Retinal pigment epithelial cell (primary cell): Measurements from ENCODE around the gene SORBS1.
A peak's percentile ranks its signal among the peaks of the same experiment; 100 is the strongest.

Source experiments
- DNase-seq: peaks from one replicate; pipeline ENCODE4 v3.0.0-alpha.2; 2010; ENCODE audit warnings: low read depth
- H3K4me3 ChIP-seq: 2 replicates; pipeline ENCODE4 v1.5.1; 2011; ENCODE audit warnings: mild to moderate bottlenecking, low read length, control low read depth, moderate library complexity
- TF ChIP-seq, protein P1 (sequence below): conservative IDR thresholded peaks from 2 replicates; pipeline ENCODE4 v1.5.1; 2011; ENCODE audit warnings: low read depth, low read length, control low read depth, inconsistent platforms

The SORBS1 gene

DNA sequence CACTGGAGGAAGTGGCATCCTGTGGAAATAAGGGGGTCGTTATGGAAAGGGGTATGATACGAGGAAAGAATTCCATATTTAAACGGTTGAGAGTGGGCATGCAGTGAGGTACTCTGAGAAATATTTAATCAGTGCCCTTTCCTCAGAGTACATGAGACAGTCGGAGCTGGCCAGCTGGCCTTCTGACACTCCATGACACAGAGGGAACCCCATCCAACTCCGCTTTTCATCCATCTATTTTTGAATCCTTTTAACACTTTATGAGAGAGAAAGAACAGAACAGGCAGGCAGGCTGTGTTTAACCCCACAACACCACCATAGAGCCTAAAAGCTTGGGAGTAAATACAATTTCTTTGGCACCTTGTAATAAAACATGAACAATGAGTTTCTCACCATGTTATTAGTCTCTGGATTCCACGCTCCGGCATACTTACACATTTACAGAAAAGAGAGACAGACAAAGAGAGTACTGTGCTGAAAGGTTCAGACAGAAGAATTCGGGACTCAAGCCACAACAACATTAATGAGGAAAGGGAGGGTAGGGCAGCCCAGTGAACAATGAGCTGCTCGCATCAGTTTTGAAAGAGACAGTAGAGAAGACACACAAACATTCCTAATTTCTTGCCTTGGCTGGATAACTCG lies 146.2 kb downstream of the SORBS1 start:
- TF ChIP-seq, protein P1, sequence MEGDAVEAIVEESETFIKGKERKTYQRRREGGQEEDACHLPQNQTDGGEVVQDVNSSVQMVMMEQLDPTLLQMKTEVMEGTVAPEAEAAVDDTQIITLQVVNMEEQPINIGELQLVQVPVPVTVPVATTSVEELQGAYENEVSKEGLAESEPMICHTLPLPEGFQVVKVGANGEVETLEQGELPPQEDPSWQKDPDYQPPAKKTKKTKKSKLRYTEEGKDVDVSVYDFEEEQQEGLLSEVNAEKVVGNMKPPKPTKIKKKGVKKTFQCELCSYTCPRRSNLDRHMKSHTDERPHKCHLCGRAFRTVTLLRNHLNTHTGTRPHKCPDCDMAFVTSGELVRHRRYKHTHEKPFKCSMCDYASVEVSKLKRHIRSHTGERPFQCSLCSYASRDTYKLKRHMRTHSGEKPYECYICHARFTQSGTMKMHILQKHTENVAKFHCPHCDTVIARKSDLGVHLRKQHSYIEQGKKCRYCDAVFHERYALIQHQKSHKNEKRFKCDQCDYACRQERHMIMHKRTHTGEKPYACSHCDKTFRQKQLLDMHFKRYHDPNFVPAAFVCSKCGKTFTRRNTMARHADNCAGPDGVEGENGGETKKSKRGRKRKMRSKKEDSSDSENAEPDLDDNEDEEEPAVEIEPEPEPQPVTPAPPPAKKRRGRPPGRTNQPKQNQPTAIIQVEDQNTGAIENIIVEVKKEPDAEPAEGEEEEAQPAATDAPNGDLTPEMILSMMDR = no peak
- DNase-seq = no peak
- H3K4me3 ChIP-seq = peak overlapping the region; percentile 27

DNA sequence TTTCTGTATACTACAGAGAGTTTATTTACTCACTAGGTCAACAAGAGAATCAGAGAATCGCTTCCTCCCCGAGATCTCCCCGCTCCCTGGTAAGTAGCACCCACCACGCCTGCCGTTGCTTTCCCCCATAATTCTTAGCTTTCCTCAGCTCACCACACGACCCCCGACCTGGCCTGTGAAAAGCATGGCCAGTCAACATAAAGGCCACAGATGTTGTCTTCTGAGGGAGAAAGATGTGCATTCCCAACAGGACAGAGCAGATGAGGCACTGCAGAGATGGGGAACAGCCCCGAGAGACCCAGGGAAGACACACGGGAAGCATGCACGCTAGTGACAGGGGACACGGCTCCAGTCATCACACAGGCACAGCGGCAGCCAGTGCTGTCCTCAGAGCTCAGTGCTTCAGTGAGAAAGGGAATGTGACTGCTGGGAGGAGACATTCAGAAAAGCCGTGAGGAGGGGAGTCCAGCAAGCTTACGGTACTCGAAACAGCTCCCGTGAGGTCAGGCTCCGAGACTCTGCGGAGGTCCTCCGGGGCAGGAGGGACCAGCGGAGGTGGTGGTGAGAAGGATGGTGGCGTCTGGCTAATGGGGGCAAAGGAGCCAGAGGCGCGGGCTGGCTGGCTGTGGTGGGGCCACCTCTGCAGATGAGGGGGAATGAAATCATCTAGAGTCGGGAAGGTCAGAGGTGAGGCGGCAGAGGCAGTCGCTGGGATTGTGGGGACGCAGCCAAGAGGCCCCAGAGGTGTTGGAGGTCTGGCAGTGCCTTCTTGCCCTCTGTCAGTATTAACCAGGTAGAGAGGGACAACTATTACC lies 146.9 kb downstream of the SORBS1 start:
- no peak overlapping the region for H3K4me3 ChIP-seq
- TF ChIP-seq, protein P1 = no peak
- DNase-seq = no peak

DNA sequence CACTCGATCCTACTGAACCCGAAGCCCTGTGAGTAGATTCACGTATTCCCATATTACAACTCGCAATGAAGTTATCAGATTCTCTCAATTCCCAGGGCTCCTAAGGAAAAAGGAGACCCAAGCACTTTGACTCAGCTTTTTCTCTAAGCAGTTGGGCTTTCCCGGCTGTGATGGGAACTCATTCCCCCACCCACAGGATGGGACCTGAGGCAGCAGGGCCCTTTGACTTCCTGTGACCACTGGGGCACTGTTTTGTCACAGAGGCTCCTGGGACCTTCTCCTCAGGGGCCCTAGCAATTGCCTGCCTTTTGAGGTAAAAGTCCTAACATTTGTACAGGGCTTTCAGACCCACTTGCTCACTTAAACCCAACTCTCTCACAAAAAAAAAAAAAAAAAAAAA lies 147.6 kb downstream of the SORBS1 start:
- no peak overlapping the region for H3K4me3 ChIP-seq
- TF ChIP-seq, protein P1 = no peak
- DNase-seq = no peak

DNA sequence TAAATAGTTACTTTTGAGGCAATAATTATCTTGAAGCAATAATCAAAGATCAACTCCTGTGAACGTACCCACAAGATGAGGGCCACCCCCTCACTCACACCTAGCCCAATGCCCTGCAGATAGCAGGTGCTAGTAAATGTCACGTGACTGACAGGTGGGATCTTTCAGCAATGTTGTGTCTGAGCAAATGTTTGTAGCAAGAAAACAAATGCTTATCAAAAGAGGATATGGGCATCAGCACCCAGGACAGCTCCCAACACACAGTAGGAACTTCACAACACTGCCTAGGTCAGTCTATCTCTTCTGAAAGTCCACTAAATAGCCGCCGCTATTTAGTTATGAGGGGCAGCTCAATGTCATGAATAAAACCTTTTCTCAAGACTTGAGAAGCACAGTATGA lies 149.5 kb downstream of the SORBS1 start:
- H3K4me3 ChIP-seq = no peak overlapping the region
- no peak for DNase-seq
- TF ChIP-seq, protein P1 = no peak

DNA sequence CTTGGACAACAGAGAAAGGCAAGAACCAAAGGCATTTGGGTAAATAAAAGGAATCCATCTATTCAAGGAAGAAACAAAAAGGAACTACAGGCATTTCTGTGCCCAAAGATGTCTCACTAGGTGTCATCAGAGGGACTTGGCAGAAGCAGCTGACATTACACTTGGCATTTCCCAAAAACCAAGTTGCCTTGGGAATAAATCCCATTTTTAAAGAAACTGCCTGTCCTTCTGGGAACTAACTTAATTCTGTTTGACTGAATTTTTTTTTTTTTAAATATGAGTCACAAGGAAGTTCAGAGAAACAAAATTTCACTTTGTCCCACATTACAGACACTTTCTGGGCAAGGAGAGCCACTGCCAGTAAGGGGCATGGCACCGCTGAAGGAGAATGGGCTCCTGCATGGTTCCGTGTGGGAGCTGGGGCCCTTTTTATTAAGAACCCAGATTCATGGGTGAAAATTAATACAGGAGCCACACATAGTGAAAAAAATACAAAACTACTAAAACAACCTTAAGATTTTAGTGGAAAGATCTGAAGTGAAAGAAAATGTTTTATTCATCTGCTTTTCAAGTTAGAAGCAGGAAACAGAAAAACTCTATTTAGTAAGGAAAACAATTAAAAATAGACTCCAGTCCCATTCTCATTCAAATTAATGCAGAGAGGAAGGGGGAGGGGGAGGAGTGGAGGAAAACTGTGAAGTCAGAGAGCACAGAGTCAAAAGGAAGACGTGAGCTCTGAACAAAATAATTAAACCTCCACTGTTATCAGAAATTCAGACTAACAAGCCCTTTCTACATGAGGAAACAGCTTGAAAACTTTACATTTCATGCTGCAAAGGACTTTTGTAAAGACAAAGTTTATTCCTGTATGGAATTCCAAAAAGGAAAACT lies 151.9 kb downstream of the SORBS1 start:
- no peak overlapping the region for H3K4me3 ChIP-seq
- TF ChIP-seq, protein P1 = no peak
- DNase-seq = no peak

DNA sequence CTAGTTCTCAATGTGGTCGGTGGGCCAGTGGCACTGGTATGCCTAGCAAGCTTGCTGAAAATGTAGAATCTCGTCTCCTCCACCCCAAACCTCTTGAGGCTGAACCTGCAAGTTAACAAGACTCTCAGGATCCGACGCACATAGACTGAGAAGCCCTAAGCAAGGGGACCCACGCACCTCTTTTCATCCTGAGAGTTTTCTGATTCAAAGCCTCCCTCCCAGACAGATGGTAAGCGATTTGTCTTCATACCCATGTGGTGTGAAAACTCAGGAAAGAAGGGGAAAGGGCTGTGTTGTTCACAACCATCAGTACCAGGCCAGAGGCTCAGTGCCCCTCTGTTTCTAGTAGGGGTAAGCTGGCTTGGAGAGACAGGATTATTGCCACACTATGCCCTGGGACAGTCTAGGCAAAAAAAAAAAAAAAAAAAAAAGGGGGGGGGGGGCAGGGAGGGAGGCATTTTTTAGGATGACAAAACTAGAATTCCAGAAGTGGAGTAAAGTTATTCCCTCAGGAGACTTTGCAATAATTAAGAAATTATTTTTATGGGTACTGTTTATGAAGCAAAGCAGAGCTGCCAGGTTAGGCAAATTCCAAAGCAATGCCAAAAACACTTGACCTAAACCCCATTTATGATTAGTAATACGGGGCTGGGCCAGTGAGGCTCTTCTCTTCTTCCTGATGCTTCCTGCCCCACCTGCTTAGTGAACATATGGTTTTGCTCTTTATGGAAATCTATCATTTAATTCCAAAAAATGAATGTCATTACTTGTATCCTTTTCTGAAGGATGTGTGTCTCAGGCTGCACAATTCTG lies 152.8 kb downstream of the SORBS1 start:
- H3K4me3 ChIP-seq = no peak overlapping the region
- TF ChIP-seq, protein P1 = no peak
- no peak for DNase-seq
